Pancreas (tissue), 10 donors: ENCODE results near the gene IL2RA. TPM values are rescaled to one million over a fixed set of nuclear protein-coding genes. Genes with fewer than 3 reads are reported as not detected.
A peak's percentile ranks its signal among the peaks of the same experiment; 100 is the strongest.
"Not testable (repeated sequence)": the region's sequence is repeated elsewhere in the genome, so short reads cannot be mapped to it uniquely, and the experiment has no call there.

Experiments
- ATAC-seq, 4 donors: fragments of 200-7000 bp; cut with Tn5 transposase; one replicate each; pipeline versions ENCODE4 v1.8.0 to v1.9.1; 2020; ENCODE audit warnings: mild to moderate bottlenecking in 4 of 4, moderate library complexity in 4 of 4
- DNase-seq, 6 donors: peaks; one replicate each; pipeline ENCODE4 v3.0.0-alpha.2; 2020
- FAIRE-seq: peaks from 2 replicates; lab custom pipeline; 2012; peaks lifted over from hg19 to GRCh38; lab: Jason Lieb, UNC
- H3K27ac ChIP-seq, 4 donors: fragments of 200-600 bp; sonication (generic); 1 replicate in 3 of 4; 2 replicates in 1 of 4; pipeline versions ENCODE4 v1.5.0 to v1.8.0; 2020
- H3K27me3 ChIP-seq, 4 donors: fragments of 200-600 bp; one replicate each; pipeline ENCODE4 v1.8.0; 2021
- H3K36me3 ChIP-seq, 3 donors: fragments of 200-600 bp; sonication (generic) in 1 of 3; one replicate each; pipeline versions ENCODE4 v1.5.0 to v1.8.0; 2020 to 2021
- H3K4me1 ChIP-seq, 3 donors: fragments of 200-600 bp; one replicate each; pipeline ENCODE4 v1.8.0; 2021
- H3K4me3 ChIP-seq, 4 donors: fragments of 200-600 bp; sonication (generic) in 2 of 4; one replicate each; pipeline versions ENCODE4 v1.5.0 to v1.8.0; 2020 to 2021
- H3K9me3 ChIP-seq, 4 donors: fragments of 200-600 bp; one replicate each; pipeline ENCODE4 v1.8.0; 2021
- WGBS, 2 donors: extraction: QIAGEN DNeasy Blood & Tissue Kit; methylation state at CpG; one replicate each; pipeline ENCODE4 v1.1.7; 2013; 5-methylcytosine and 5-hydroxymethylcytosine counted together
- intact Hi-C, 3 donors: fragments of 100-400 bp; cut with DNase I; formaldehyde crosslinking; loops; one replicate each; pipeline versions ENCODE4 v1.11.1 to v1.14.2; 2022
- polyA plus RNA-seq, 2 donors: library from polyadenylated mRNA; stranded (reverse); fragments of 200-250 nt; gene quantifications; one replicate each; pipeline ENCODE4 v1.2.3, GENCODE V29; 2013
- total RNA-seq, 6 donors: library from RNA; stranded (reverse); fragmentation: NEBNext Ultra II Directional in 4 of 6; extraction: Animal tissue kit (Norgen Biotek cat#: 25700) in 4 of 6; gene quantifications; one replicate each; pipeline versions ENCODE4 v1.2.1 to v1.2.4, GENCODE V29; 2021 to 2023
- TF ChIP-seq, protein P1 (sequence below), 4 donors: fragments of 200-600 bp; sonication (generic) in 3 of 4; IDR thresholded peaks; one replicate each; pipeline versions ENCODE4 v1.5.0 to v1.8.0; 2021; ENCODE audit warnings: antibody characterized with exemption in 4 of 4
- donor health status: healthy with polysubstance abuse.
- donor health status: DM: no; HTN: no; CAD: no; lungs with moderate emphysema.
- donor health status: DM: no; HTN: no; CAD: no.
- donor health status: control.
- donor health status: control.
- donor health status: Bipolar disorder and iron deficiency.
- donor health status: DM: yes; HTN: yes; CAD: no.
- donor health status: DM: no; HTN: no; CAD: no.
- donor health status: DM: no; HTN: no; CAD: no.
- donor health status: DM: yes; HTN: yes; CAD: no.

Gene IL2RA
- total and polyA plus RNA-seq, 8 donors = 0.11 to 1.1 (median 0.26) TPM; not detected in 2

DNA sequence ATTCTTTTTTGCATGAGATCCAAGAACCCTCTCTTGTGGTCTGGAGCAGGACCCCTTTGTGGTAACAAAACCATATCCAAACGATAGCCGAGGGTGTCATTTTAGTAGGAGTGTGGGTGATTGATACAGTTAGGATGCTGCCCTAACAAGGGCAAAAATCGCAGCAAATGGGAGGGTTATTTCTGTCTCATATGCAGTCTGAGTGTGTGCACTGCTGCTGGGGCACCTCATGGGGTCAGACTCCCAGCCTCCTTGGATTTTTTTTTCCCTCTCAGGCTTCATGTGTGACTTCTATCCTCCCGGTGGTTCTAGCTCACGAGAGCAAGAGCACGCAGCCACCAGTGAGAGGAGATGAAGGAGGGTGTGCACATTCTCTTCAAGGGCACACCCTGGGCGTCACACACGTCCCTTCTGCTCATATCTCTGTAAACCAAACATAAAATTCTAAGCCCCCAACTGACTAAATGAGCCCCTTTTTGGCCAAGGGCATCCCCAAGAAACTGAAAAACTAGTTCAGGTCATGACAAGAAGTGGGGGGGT, 56.2 kb downstream of the IL2RA start:
- Histone ChIP-seq H3K4me3 (no peak overlapping the region), H3K27ac (no peak overlapping the region), H3K36me3 (no peaks in the 10 kb centered on the region), H3K27me3 (no peaks in the 10 kb centered on the region), H3K9me3 (no peaks in the 10 kb centered on the region), H3K4me1 (peaks cover 0 to 8% (median 0%) of the 10 kb centered on the region in 3 donors)
- FAIRE-seq (no peak), DNase-seq (no peak), ATAC-seq (no peak)
- TF ChIP-seq, protein P1, sequence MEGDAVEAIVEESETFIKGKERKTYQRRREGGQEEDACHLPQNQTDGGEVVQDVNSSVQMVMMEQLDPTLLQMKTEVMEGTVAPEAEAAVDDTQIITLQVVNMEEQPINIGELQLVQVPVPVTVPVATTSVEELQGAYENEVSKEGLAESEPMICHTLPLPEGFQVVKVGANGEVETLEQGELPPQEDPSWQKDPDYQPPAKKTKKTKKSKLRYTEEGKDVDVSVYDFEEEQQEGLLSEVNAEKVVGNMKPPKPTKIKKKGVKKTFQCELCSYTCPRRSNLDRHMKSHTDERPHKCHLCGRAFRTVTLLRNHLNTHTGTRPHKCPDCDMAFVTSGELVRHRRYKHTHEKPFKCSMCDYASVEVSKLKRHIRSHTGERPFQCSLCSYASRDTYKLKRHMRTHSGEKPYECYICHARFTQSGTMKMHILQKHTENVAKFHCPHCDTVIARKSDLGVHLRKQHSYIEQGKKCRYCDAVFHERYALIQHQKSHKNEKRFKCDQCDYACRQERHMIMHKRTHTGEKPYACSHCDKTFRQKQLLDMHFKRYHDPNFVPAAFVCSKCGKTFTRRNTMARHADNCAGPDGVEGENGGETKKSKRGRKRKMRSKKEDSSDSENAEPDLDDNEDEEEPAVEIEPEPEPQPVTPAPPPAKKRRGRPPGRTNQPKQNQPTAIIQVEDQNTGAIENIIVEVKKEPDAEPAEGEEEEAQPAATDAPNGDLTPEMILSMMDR (IDR thresholded peaks at IDR 0.05) = no peak
- 63 to 66% methylated on average over 8 of the region's 8 CpGs for WGBS, 2 donors
- intact Hi-C loops = no loop called here

GRCh38 chr10:6005161-6005804, 56.9 kb downstream of the IL2RA start:
- H3K27ac ChIP-seq, FAIRE-seq, ATAC-seq, H3K9me3 ChIP-seq, H3K36me3 ChIP-seq, intact Hi-C loops, H3K4me1 ChIP-seq, DNase-seq, H3K27me3 ChIP-seq, H3K4me3 ChIP-seq: not testable (repeated sequence)
- 57 to 68% methylated on average over 6 of the region's 6 CpGs for WGBS, 2 donors

- Histone ChIP-seq H3K9me3 (no peaks in the 10 kb centered on the region), H3K4me3 (no peak overlapping the region), H3K27ac (no peak overlapping the region), H3K36me3 (no peaks in the 10 kb centered on the region), H3K27me3 (no peaks in the 10 kb centered on the region), H3K4me1 (no peaks in the 10 kb centered on the region)
- DNase-seq (no peak), ATAC-seq (no peak), FAIRE-seq (no peak)
- intact Hi-C loops = no loop called here
- TF ChIP-seq, protein P1 (IDR thresholded peaks at IDR 0.05) = no peak
- 71 to 81% methylated on average over 12 of the region's 12 CpGs for WGBS, 2 donors
Measured at GRCh38 chr10:6002809-6003510, 59.2 kb downstream of the IL2RA start.

DNA sequence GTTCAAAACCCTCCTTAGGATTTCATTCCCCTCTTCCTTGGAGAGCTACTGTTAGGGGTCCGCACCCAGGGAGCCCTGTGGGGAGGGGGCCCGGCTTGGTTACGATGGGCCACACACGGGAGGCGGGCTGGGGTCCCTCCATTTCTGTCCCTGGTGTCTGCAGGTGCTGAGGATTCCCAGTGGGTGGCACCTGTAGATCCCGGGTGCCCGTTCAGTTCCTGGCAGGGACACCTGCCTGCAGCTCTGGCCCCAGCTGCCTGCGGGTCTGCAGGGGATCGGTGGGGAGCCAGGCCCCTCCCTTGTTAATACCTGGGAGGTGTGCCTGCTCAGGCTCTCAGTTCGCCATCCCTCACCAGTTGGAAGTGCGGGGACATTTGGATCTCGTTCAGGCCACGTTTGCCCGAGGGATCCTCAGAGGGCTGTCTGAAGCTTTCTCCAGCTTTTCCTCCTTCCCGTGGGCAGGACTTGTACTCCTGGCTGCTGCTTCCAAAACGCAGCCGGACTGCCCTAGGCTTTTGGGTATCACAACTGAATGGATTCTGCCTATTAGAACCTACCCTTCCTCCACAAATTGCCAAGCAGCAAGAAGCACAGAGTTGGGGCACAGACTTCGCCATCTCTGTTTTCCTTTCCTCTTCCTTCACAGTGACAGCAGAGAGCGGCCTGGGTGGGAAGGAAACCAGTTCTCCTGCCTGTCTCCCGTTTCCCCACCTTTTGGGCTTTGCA, 62.6 kb downstream of the IL2RA start:
- H3K4me3 ChIP-seq = peak overlapping the region in 1 of 4 donors; percentile 6
- WGBS, 2 donors = 34 to 36% methylated on average over 20 of the region's 20 CpGs
- TF ChIP-seq, protein P1 (IDR thresholded peaks at IDR 0.05) = no peak
- ATAC-seq (peak; percentile 68 to 88 (median 70)), FAIRE-seq (no peak), DNase-seq (peak in 1 of 6 donors; percentile 38)
- no peak overlapping the region for H3K27ac ChIP-seq
- H3K4me1 ChIP-seq = no peaks in the 10 kb centered on the region
- no peaks in the 10 kb centered on the region for H3K9me3 ChIP-seq
- H3K27me3 ChIP-seq = no peaks in the 10 kb centered on the region
- intact Hi-C loops = no loop called here
- no peaks in the 10 kb centered on the region for H3K36me3 ChIP-seq

DNA sequence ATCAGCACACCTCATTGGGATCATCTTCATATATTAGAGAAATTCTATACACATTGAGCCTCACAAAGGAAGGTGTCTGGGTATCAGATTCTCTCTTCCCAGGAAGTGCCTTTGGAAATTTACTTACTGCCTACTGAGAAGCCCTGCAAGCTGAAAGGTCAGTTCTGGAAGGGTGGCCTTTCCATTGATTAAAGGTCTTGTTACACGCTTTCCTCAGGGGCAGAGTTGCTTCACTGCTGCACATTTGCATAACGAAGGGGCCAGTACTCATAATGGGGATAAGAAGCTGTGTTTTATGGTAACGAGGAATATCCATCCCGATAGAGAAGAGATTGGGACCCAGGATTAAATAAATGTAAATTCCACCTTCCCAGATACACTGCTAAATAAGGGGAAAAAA, 65.5 kb downstream of the IL2RA start:
- DNase-seq = no peak
- ATAC-seq = no peak
- 77 to 85% methylated on average over 4 of the region's 4 CpGs for WGBS, 2 donors

More for the DNA sequence above, 65.5 kb downstream of the IL2RA start:
- H3K4me3 ChIP-seq = no peak overlapping the region
- TF ChIP-seq, protein P1 (IDR thresholded peaks at IDR 0.05) = no peak
- no peak for FAIRE-seq
- H3K27ac ChIP-seq = no peak overlapping the region
- no peaks in the 10 kb centered on the region for H3K9me3 ChIP-seq
- H3K36me3 ChIP-seq = no peaks in the 10 kb centered on the region
- intact Hi-C loops = no loop called here
- H3K4me1 ChIP-seq = no peaks in the 10 kb centered on the region
- H3K27me3 ChIP-seq = no peaks in the 10 kb centered on the region
